Keratinocyte (primary cell): ENCODE data around the gene GSTA5. TPM values are rescaled to one million over a fixed set of nuclear protein-coding genes. Genes with fewer than 3 reads are reported as not detected.
"Not testable (repeated sequence)": the region's sequence is repeated elsewhere in the genome, so short reads cannot be mapped to it uniquely, and the experiment has no call there.

Source experiments
- DNase-seq: peaks from one replicate; pipeline ENCODE4 v3.0.0-alpha.2; 2011; ENCODE audit warnings: low read depth, missing footprints, low spot score
- FAIRE-seq: peaks from 2 replicates; lab custom pipeline; 2011; peaks lifted over from hg19 to GRCh38; lab: Jason Lieb, UNC
- H2AFZ ChIP-seq: 2 replicates; pipeline ENCODE4 v1.6.0; 2012; ENCODE audit warnings: low read length, control low read depth, inconsistent platforms; ENCODE audit not compliant: control insufficient read depth
- H3K27ac ChIP-seq: 2 replicates; pipeline ENCODE4 v1.5.1; 2011; ENCODE audit warnings: low read length; ENCODE audit not compliant: control insufficient read depth, insufficient read depth
- H3K27me3 ChIP-seq: 3 replicates; pipeline ENCODE4 v1.6.0; 2011; ENCODE audit warnings: low read length; ENCODE audit not compliant: control insufficient read depth, insufficient read depth; ENCODE audit errors: extremely low read depth
- H3K36me3 ChIP-seq, 2 experiments: 2 replicates in 1 of 2; 3 replicates in 1 of 2; pipeline ENCODE4 v1.5.1; 2011; ENCODE audit warnings: low read length in 2 of 2, mild to moderate bottlenecking in 1 of 2; ENCODE audit not compliant: control insufficient read depth in 2 of 2, insufficient read depth in 2 of 2; ENCODE audit errors: extremely low read depth in 1 of 2
- H3K4me1 ChIP-seq: 3 replicates; pipeline ENCODE4 v1.5.1; 2011; ENCODE audit warnings: low read length; ENCODE audit not compliant: control insufficient read depth, insufficient read depth; ENCODE audit errors: extremely low read depth
- H3K4me2 ChIP-seq: 3 replicates; pipeline ENCODE4 v1.6.0; 2011; ENCODE audit warnings: low read depth, low read length; ENCODE audit not compliant: control insufficient read depth, insufficient read depth; ENCODE audit errors: extremely low read depth
- H3K4me3 ChIP-seq, 3 experiments: fragments of 200-600 bp in 1 of 3; sonication (generic) in 1 of 3; 2 replicates in 2 of 3; 3 replicates in 1 of 3; pipeline ENCODE4 v1.5.1; 2011 to 2016; ENCODE audit warnings: low read length in 3 of 3, mild to moderate bottlenecking in 3 of 3, control low read depth in 2 of 3, inconsistent platforms in 1 of 3, low read depth in 1 of 3, mixed read lengths in 1 of 3, mixed run types in 1 of 3, moderate library complexity in 1 of 3; ENCODE audit not compliant: control insufficient read depth in 2 of 3, insufficient read depth in 2 of 3; ENCODE audit errors: extremely low read depth in 1 of 3
- H3K79me2 ChIP-seq: 2 replicates; pipeline ENCODE4 v1.6.0; 2012; ENCODE audit warnings: low read length; ENCODE audit not compliant: control insufficient read depth, insufficient read depth
- H3K9ac ChIP-seq: 3 replicates; pipeline ENCODE4 v1.6.0; 2011; ENCODE audit warnings: low read length; ENCODE audit not compliant: control insufficient read depth, insufficient read depth; ENCODE audit errors: extremely low read depth
- H3K9me1 ChIP-seq: 3 replicates; pipeline ENCODE4 v1.6.0; 2011; ENCODE audit warnings: low read length; ENCODE audit not compliant: control insufficient read depth, insufficient read depth; ENCODE audit errors: extremely low read depth
- H3K9me3 ChIP-seq: 2 replicates; pipeline ENCODE4 v1.5.1; 2012; ENCODE audit warnings: low read depth, low read length; ENCODE audit not compliant: control insufficient read depth
- H4K20me1 ChIP-seq: 3 replicates; pipeline ENCODE4 v1.6.0; 2011; ENCODE audit warnings: low read length; ENCODE audit not compliant: control insufficient read depth, insufficient read depth; ENCODE audit errors: extremely low read depth
- CTCF ChIP-seq, 3 experiments: IDR thresholded peaks in 1 of 3; conservative IDR thresholded peaks in 1 of 3; optimal IDR thresholded peaks in 1 of 3; 2 replicates in 2 of 3; 3 replicates in 1 of 3; pipeline versions ENCODE3 to v1.5.1; 2011; ENCODE audit warnings: low read length in 3 of 3, mild to moderate bottlenecking in 3 of 3, moderate library complexity in 2 of 3, control low read depth in 1 of 3, inconsistent platforms in 1 of 3; ENCODE audit not compliant: insufficient read depth in 2 of 3; ENCODE audit errors: extremely low read depth in 1 of 3
- EZH2 ChIP-seq: IDR thresholded peaks from one replicate; pipeline ENCODE4 v1.6.1; 2012; ENCODE audit warnings: inconsistent platforms, mild to moderate bottlenecking, low read length, moderate library complexity
- dilution Hi-C: fragments of 300-500 bp; cut with MboI; formaldehyde crosslinking; loops from one replicate; pipeline ENCODE4 v1.7.0; 2020; ENCODE audit warnings: low sequenced_read_pairs; ENCODE audit not compliant: extremely low pct_ligation_motif_present
- polyA plus RNA-seq, 5 experiments: library from polyadenylated mRNA; depleted of rRNA in 3 of 5; stranded (reverse) in 3 of 5; stranded (forward) in 1 of 5; unstranded in 1 of 5; fragments of >200 nt; gene quantifications; 1 replicate in 1 of 5; 2 replicates in 3 of 5; 3 replicates in 1 of 5; pipeline versions ENCODE4 v1.2.1 to v1.2.3, GENCODE V29; 2011 to 2012; ENCODE audit warnings: missing spikeins in 2 of 5, low read depth in 1 of 5, low replicate concordance in 1 of 5

GSTA5 gene
- polyA plus RNA-seq, 1 donor (not counting 4 experiments of a cell fraction or from before 2014, with no cell fraction given): not detected

- no peaks in the 10 kb centered on the region for H3K27me3 ChIP-seq
- no peak overlapping the region for H3K27ac ChIP-seq
- no peak overlapping the region for H3K4me3 ChIP-seq
- no peaks in the 10 kb centered on the region for H3K4me1 ChIP-seq
- H3K4me2 ChIP-seq: no peak overlapping the region
- H3K9ac ChIP-seq: no peak overlapping the region
- H3K79me2 ChIP-seq: no peaks in the 10 kb centered on the region
- H2AFZ ChIP-seq: no peak overlapping the region
- H3K9me3 ChIP-seq: no peaks in the 10 kb centered on the region
- no peaks in the 10 kb centered on the region for H3K36me3 ChIP-seq
- H4K20me1 ChIP-seq: no peaks in the 10 kb centered on the region
- TF ChIP-seq CTCF (optimal IDR thresholded peaks at IDR 0.05 in 1 of 3, IDR thresholded peaks at IDR 0.05 in 1 of 3, conservative IDR thresholded peaks at IDR 0.05 in 1 of 3; ENCODE audit: extremely low read depth in 1 of 3, insufficient read depth in 2 of 3, low read length in 3 of 3) (no peak), EZH2 (no peak)
- no peaks in the 10 kb centered on the region for H3K9me1 ChIP-seq
- dilution Hi-C loops: no loop called here
- FAIRE-seq (no peak), DNase-seq (no peak)
These were observed 14.1 kb downstream of the GSTA5 start for GRCh38 chr6:52826513-52826912.

GRCh38 chr6:52825900-52826459 is 14.6 kb downstream of the GSTA5 start:
- H3K79me2 ChIP-seq, FAIRE-seq, H3K27ac ChIP-seq, H3K4me1 ChIP-seq, H3K4me3 ChIP-seq, H4K20me1 ChIP-seq, H2AFZ ChIP-seq, H3K9me1 ChIP-seq, H3K9me3 ChIP-seq, H3K27me3 ChIP-seq, H3K9ac ChIP-seq, H3K36me3 ChIP-seq, dilution Hi-C loops, DNase-seq, H3K4me2 ChIP-seq: not testable (repeated sequence)

GRCh38 chr6:52825270-52825793 is 15.3 kb downstream of the GSTA5 start:
- H3K9me1 ChIP-seq, H2AFZ ChIP-seq, H3K27ac ChIP-seq, H3K4me3 ChIP-seq, H3K79me2 ChIP-seq, H3K36me3 ChIP-seq, H3K27me3 ChIP-seq, DNase-seq, H3K4me1 ChIP-seq, H3K4me2 ChIP-seq, H3K9me3 ChIP-seq, dilution Hi-C loops, FAIRE-seq, H3K9ac ChIP-seq, H4K20me1 ChIP-seq: not testable (repeated sequence)
